Ovary (tissue), 9 donors: Measurements from ENCODE around the gene TMUB1. TPM values are rescaled to one million over a fixed set of nuclear protein-coding genes. Genes with fewer than 3 reads are reported as not detected.

Experiments
- DNase-seq, 5 donors: peaks; one replicate each; pipeline ENCODE4 v3.0.0-alpha.2; 2019 to 2020
- H3K27ac ChIP-seq, 2 donors: fragments of 200-600 bp; one replicate each; pipeline versions ENCODE4 v1.5.1 to v1.8.0; 2019 to 2022
- H3K27me3 ChIP-seq: fragments of 200-600 bp; one replicate; pipeline ENCODE4 v1.8.0; 2022
- H3K36me3 ChIP-seq: fragments of 200-600 bp; sonication (generic); one replicate; pipeline ENCODE4 v1.5.1; 2019
- H3K4me1 ChIP-seq: one replicate; pipeline ENCODE4 v1.8.1; 2013; ENCODE audit warnings: mild to moderate bottlenecking, moderate library complexity; ENCODE audit not compliant: insufficient read depth
- H3K4me3 ChIP-seq: fragments of 200-600 bp; sonication (generic); one replicate; pipeline ENCODE4 v1.5.1; 2017
- H3K9me3 ChIP-seq, 2 donors: fragments of 200-600 bp in 1 of 2; sonication (generic) in 1 of 2; one replicate each; pipeline versions ENCODE4 v1.5.1 to v1.8.1; 2013 to 2019; ENCODE audit warnings: mild to moderate bottlenecking in 1 of 2, moderate library complexity in 1 of 2
- CTCF ChIP-seq, 3 donors: fragments of 450-650 bp in 2 of 3; fragments of 200-600 bp in 1 of 3; IDR thresholded peaks; one replicate each; pipeline versions ENCODE4 v1.5.1 to v1.8.0; 2016 to 2022; ENCODE audit warnings: antibody characterized with exemption in 3 of 3, mild to moderate bottlenecking in 1 of 3
- EP300 ChIP-seq: sonication (generic); formaldehyde crosslinking; IDR thresholded peaks from one replicate; pipeline ENCODE4 v1.6.1; 2017; ENCODE audit warnings: antibody characterized with exemption
- POLR2A ChIP-seq: fragments of 450-650 bp; IDR thresholded peaks from one replicate; pipeline ENCODE4 v1.6.1; 2017; ENCODE audit warnings: antibody characterized with exemption, mild to moderate bottlenecking, moderate library complexity
- WGBS, 3 donors: extraction: QIAGEN DNeasy Blood & Tissue Kit in 1 of 3; methylation state at CpG; one replicate each; pipeline versions ENCODE4 v1.1.5 to v1.1.7; 2013 to 2017; 5-methylcytosine and 5-hydroxymethylcytosine counted together
- intact Hi-C, 4 donors: fragments of 100-400 bp; cut with DNase I; formaldehyde crosslinking; loops; one replicate each; pipeline versions ENCODE4 v1.11.0 to v1.15.1; 2022 to 2023
- polyA plus RNA-seq, 2 donors: library from polyadenylated mRNA; stranded (reverse); fragments of 200-250 nt in 1 of 2; fragments of 350-450 nt in 1 of 2; fragmentation: Illumina TruSeq in 1 of 2; extraction: RNeasy Lipid Tissue Mini Kit (QIAGEN cat#74804) in 1 of 2; gene quantifications; one replicate each; pipeline ENCODE4 v1.2.3, GENCODE V29; 2013 to 2014
- total RNA-seq, 7 donors: library from RNA; depleted of rRNA in 2 of 7; stranded (reverse); fragments of >200 nt in 2 of 7; fragmentation: NEBNext Ultra II Directional in 3 of 7; extraction: Animal tissue kit (Norgen Biotek cat#: 25700) in 3 of 7; gene quantifications; one replicate each; pipeline versions ENCODE4 v1.1.0 to v1.2.4, GENCODE V29; 2016 to 2023
- donor health status: DM: no; HTN: no; CAD: no; lungs with moderate emphysema.
- donor health status: DM: no; HTN: no; CAD: no.
- donor health status: Bipolar disorder and iron deficiency.
- donor health status: DM: yes; HTN: yes; CAD: no.
- donor health status: DM: no; HTN: no; CAD: no.
- donor health status: DM: yes; HTN: yes; CAD: no.

TMUB1 gene
- total and polyA plus RNA-seq, 9 donors = 1.9 to 40.3 (median 28.8) TPM

GRCh38 chr7:151130741-151131157 lies 47.5 kb upstream of the TMUB1 start:
- TF ChIP-seq CTCF (IDR thresholded peaks at IDR 0.05) (no peak), POLR2A (no peak), EP300 (no peak)
- intact Hi-C loops = loop anchor here in 1 of 4 donors (10.0 kb wide), 1 partner anchor 174 kb away; no protein-coding TSS in a partner anchor
- WGBS, 3 donors = 90 to 93% (median 92%) methylated on average over 17 of the region's 17 CpGs
- H3K9me3 ChIP-seq = no peaks in the 10 kb centered on the region
- no peak overlapping the region for H3K27ac ChIP-seq
- H3K4me3 ChIP-seq = no peak overlapping the region
- no peaks in the 10 kb centered on the region for H3K27me3 ChIP-seq
- peaks cover 4% of the 10 kb centered on the region for H3K4me1 ChIP-seq
- DNase-seq = peak in 1 of 5 donors; percentile 14
- H3K36me3 ChIP-seq = no peaks in the 10 kb centered on the region

GRCh38 chr7:151129960-151130591 lies 46.8 kb upstream of the TMUB1 start:
- TF ChIP-seq POLR2A (no peak), CTCF (IDR thresholded peaks at IDR 0.05) (no peak), EP300 (no peak)
- intact Hi-C loops = loop anchor here in 3 of 4 donors (5.0 to 10.0 kb wide), 5 partner anchors 37 to 175 kb away; partner anchors contain the start of gene GBX1 (in 1 of the 3)
- no peaks in the 10 kb centered on the region for H3K36me3 ChIP-seq
- no peak for DNase-seq
- H3K4me1 ChIP-seq = peaks cover 8% of the 10 kb centered on the region
- no peaks in the 10 kb centered on the region for H3K27me3 ChIP-seq
- H3K4me3 ChIP-seq = no peak overlapping the region
- no peaks in the 10 kb centered on the region for H3K9me3 ChIP-seq
- H3K27ac ChIP-seq = no peak overlapping the region
- 94 to 97% (median 96%) methylated on average over 9 of the region's 9 CpGs for WGBS, 3 donors

- H3K27ac ChIP-seq = no peak overlapping the region
- H3K4me1 ChIP-seq = peaks cover 8% of the 10 kb centered on the region
- 88 to 91% (median 89%) methylated on average over 28 of the region's 28 CpGs for WGBS, 3 donors
- no peaks in the 10 kb centered on the region for H3K9me3 ChIP-seq
- no peak for TF ChIP-seq POLR2A
- TF ChIP-seq CTCF (IDR thresholded peaks at IDR 0.05) = no peak
- no peak for TF ChIP-seq EP300
- H3K4me3 ChIP-seq = no peak overlapping the region
- H3K36me3 ChIP-seq = no peaks in the 10 kb centered on the region
- H3K27me3 ChIP-seq = no peaks in the 10 kb centered on the region
- intact Hi-C loops = loop anchor here in 3 of 4 donors (5.0 kb wide), 4 partner anchors 38 to 173 kb away; partner anchors contain the start of gene GBX1 (in 1 of the 3)
- peak in 1 of 5 donors; percentile 19 for DNase-seq
These were observed 46.0 kb upstream of the TMUB1 start for GRCh38 chr7:151129117-151129959.

- TF ChIP-seq EP300 (no peak), CTCF (IDR thresholded peaks at IDR 0.05) (no peak), POLR2A (no peak)
- peak in 1 of 5 donors; percentile 10 for DNase-seq
- WGBS, 3 donors = 82 to 85% (median 83%) methylated on average over 8 of the region's 8 CpGs
- H3K27ac ChIP-seq = no peak overlapping the region
- intact Hi-C loops = loop anchor here in 3 of 4 donors (5.0 kb wide), 4 partner anchors 39 to 174 kb away; partner anchors contain the start of gene GBX1 (in 1 of the 3)
- no peak overlapping the region for H3K4me3 ChIP-seq
- no peaks in the 10 kb centered on the region for H3K9me3 ChIP-seq
- no peaks in the 10 kb centered on the region for H3K36me3 ChIP-seq
- peaks cover 8% of the 10 kb centered on the region for H3K4me1 ChIP-seq
- no peaks in the 10 kb centered on the region for H3K27me3 ChIP-seq
These were observed 45.4 kb upstream of the TMUB1 start for GRCh38 chr7:151128716-151129115.
